Subcutaneous adipose tissue (tissue), 4 donors: Measurements from ENCODE around the gene STAMBPL1. TPM values are rescaled to one million over a fixed set of nuclear protein-coding genes. Genes with fewer than 3 reads are reported as not detected.

ENCODE experiments used
- total RNA-seq, 4 donors: library from RNA; depleted of rRNA; stranded (reverse); fragments of >200 nt; gene quantifications; one replicate each; pipeline ENCODE4 v1.1.0, GENCODE V29; 2016
- TF ChIP-seq, protein P1 (sequence below): fragments of 450-650 bp; IDR thresholded peaks from one replicate; pipeline ENCODE4 v1.5.1; 2016; ENCODE audit warnings: low read depth, mild to moderate bottlenecking, control low read depth, antibody characterized with exemption, moderate library complexity

The STAMBPL1 gene
- total RNA-seq, 4 donors from 2014 or later: 7.5 to 31.3 (median 14.8) TPM

DNA sequence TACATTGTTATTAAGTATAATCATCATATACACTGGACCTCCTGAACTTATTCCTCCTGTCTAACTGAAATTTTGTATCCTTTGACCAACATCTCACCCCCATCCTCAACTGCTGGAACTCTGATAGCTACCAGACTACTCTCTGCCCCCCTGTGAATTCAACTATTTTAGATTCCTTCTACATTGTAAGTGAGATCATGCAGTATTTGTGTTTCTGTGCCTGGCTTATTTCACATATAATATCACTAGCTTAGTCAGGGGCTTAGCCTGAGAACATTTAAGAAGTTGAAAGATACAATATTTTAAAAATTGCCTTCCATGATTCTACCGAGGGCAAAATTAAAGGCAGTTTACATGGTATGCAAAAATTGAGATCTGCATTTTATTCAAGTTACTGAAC, 26.9 kb downstream of the STAMBPL1 start:
- TF ChIP-seq, protein P1, sequence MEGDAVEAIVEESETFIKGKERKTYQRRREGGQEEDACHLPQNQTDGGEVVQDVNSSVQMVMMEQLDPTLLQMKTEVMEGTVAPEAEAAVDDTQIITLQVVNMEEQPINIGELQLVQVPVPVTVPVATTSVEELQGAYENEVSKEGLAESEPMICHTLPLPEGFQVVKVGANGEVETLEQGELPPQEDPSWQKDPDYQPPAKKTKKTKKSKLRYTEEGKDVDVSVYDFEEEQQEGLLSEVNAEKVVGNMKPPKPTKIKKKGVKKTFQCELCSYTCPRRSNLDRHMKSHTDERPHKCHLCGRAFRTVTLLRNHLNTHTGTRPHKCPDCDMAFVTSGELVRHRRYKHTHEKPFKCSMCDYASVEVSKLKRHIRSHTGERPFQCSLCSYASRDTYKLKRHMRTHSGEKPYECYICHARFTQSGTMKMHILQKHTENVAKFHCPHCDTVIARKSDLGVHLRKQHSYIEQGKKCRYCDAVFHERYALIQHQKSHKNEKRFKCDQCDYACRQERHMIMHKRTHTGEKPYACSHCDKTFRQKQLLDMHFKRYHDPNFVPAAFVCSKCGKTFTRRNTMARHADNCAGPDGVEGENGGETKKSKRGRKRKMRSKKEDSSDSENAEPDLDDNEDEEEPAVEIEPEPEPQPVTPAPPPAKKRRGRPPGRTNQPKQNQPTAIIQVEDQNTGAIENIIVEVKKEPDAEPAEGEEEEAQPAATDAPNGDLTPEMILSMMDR: no peak

DNA sequence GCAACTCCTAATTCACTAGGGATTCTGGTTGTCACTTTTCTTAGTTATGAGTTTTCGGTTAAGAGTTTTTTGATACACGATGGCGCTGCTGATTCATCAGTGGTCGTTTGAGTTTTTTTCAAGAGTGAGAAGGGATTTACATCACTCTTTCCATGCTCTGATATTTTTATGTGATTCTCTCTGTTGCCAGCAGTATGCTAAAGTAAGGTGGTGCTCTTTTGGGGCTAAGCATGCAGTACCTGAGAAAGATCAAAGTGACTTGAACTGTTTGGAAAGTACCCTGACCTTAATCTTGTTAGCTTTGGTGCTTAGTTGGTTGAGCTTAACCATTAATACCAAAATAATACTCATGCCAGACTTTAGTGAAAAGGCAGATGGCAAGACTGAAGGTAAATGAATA, 28.1 kb downstream of the STAMBPL1 start:
- TF ChIP-seq, protein P1: no peak

DNA sequence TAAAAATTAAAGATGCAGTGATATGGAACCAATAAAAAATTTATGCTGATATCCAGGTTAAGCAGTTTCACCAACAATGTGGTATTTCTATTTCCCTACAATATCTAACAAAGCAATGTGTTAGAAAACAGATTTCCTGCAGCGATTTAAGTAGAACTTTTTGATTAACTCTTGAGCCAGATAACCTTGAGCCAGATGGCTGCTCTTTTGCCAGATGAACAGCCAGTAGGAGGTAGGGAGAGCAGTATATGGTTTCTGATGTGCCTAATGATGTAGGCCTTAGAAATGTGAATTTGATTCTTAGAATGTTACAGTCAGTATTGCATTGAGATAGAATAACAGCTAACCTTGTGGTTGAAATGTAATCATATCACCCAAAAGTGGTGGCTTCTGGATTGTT, 31.1 kb downstream of the STAMBPL1 start:
- TF ChIP-seq, protein P1: no peak

DNA sequence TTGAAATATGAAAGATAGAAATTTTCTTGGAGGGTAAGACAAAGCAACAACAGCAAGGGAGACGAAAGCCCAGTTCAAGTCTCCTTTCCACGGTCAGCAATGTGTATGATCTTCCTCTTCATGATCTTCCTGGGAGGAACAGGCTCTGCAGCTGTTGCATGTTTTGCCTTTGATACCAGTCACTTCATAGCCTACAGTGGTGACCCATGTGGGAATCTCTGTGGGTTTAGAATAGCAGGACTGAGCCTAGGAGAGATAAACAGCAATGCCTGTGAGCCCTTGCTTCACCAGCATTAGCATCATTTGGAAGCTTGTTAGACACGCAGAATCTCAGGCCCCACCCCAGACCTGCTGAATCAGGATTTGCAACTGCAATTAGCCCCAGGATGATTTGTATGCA, 31.8 kb downstream of the STAMBPL1 start:
- TF ChIP-seq, protein P1: no peak

DNA sequence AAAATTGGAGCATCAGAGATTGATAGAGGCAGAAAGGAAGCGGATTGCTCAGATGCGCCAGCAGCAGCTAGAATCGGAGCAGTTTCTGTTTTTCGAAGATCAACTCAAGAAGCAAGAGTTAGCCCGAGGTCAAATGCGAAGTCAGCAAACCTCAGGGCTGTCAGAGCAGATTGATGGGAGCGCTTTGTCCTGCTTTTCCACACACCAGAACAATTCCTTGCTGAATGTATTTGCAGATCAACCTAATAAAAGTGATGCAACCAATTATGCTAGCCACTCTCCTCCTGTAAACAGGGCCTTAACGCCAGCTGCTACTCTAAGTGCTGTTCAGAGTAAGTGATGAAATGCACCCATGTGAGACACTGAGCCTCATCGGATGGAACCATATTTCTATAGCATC, 33.1 kb downstream of the STAMBPL1 start:
- TF ChIP-seq, protein P1: no peak

DNA sequence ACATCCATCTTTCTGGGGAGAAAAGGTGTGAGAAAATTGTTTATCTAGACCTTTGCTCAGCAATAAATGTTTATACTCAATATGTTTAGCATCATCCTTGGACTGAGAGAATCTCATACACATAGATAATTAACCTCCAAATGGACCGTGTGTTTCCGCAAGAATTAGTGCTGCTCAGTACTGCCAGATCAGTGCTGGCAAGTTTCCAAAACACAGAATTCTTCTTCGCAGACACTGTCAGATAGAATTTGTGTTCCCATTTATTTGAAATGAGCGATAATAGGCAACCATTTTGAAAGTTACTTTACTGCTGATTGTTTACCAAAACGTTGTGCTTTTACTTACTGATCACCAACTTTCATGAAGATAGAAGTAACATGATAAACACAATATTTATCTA, 33.7 kb downstream of the STAMBPL1 start:
- TF ChIP-seq, protein P1: no peak

DNA sequence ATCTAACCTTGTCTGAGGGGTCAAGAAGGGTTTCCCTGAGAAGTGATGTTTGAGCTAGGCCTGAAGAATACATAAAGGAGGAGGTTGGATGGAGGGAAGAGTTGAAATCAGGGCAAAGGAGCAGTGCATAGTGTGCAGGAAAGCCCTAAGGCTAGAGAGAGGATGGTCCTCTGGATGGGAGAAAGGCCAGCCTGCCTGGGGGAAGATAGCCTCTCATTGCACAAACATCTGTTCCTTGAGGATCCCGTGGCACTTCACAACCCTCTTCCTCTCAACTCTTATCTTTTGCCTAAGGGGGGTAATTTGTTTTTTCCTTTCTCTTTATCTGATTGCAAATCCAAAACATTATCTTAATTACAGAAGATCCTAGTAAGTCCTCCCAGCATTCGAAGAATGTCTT, 35.7 kb downstream of the STAMBPL1 start:
- TF ChIP-seq, protein P1: no peak
